Epithelial cell of prostate (primary cell): ENCODE data around the gene CACNA2D1.
"Not testable (repeated sequence)": the region's sequence is repeated elsewhere in the genome, so short reads cannot be mapped to it uniquely, and the experiment has no call there.

Experiments used
- DNase-seq: peaks from one replicate; pipeline ENCODE4 v3.0.0-alpha.2; 2011; ENCODE audit warnings: low read depth, low spot score
- H3K27ac ChIP-seq: fragments of 450-650 bp; 2 replicates; pipeline ENCODE4 v1.5.1; 2017; ENCODE audit warnings: mild to moderate bottlenecking

The CACNA2D1 gene

DNA sequence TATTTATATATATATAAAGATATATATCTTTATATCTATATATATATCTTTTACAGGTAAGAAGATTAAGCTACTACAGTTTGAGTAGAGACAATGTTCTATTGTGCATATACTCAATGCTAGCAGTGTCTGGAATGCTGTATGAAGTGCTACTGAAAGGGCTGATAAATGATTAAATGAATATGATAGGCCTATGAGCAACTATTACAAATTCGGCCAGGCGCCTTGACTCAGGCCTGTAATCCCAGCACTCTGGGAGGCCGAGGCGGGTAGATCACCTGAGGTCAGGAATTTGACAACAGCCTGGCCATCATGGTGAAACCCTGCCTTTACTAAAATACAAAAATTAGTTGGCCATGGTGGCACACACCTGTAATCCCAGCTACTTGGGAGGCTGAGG, 297.1 kb downstream of the CACNA2D1 start:
- DNase-seq = no peak
- no peak overlapping the region for H3K27ac ChIP-seq

DNA sequence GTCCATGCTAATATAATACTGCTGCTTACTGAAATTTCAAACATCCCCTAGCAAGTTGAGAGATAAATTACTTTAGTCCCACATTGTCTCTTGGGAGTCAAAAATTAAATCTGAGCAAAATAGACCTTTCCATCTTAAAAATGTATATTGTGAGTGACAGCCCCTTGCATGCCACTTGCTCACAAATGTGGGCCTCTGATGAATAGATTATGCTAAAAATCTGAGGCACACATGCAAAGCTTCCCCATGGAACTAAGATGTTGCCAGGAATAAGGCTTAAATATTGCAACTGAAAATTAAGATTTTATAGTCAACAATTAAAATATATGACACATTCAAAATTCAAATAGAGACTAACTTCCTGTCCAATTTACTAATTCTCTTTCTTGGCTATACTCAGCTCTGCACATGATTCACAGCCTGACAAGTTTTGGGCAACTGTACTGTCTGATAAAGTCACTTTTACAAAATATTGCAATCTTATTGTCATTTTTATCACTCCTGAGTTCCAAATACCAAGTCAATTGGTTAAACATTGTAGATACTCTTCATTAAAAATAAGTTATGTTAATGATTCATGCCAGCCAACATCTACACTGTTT, 301.2 kb downstream of the CACNA2D1 start:
- H3K27ac ChIP-seq = no peak overlapping the region
- DNase-seq = no peak

DNA sequence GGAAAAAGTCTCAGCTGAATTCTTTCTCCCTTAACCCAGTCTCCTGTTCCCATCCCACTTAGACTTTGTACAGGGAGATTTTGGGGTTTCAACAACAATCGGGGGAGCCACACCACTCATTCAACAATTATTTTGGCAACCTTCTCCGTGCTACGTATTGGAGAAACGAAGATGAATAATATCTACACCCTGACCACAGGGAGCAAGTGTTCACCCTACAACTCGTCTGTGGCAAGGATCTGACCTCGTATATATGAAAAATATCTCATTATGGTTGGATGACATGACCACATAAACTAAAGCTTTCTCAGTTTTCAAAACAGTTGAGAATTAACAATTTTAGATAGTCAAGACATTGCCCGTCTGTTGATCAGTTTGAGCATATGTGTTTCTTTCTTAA, 302.1 kb downstream of the CACNA2D1 start:
- H3K27ac ChIP-seq = no peak overlapping the region
- DNase-seq = no peak

DNA sequence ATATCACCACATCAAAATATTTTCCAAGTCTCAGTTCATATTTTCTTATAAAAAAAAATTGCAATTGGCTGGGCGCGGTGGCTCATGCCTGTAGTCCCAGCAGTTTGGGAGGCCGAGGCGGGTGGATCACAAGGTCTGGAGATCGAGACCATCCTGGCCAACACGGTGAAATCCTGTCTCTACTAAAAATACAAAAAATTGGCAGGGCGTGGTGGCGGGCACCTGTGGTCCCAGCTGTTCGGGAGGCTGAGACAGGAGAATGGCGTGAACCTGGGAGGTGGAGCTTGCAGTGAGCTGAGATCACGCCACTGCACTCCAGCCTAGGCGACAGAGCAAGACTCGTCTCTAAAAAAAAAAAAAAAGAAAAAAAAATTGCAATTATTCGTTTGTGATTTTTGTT, 303.0 kb downstream of the CACNA2D1 start:
- not testable (repeated sequence) for DNase-seq, H3K27ac ChIP-seq

DNA sequence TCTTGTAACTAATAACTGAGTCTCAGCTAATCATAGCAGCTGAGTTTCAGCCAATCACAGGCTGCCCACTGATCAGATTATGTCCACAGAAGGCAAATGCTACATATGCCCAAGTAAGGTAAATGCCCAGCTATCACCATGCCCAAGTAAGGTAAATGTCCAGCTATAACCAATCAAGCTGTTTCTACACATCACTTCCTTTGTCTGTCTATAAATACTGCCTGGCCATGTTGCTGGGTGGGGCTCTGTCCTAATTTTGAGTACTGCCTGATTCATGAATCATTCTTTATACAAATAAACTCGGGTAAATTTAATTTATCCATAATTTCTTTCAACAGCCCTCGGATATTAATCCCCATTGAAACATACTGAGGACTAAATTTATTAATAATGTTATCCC, 312.4 kb downstream of the CACNA2D1 start:
- no peak for DNase-seq
- no peak overlapping the region for H3K27ac ChIP-seq

DNA sequence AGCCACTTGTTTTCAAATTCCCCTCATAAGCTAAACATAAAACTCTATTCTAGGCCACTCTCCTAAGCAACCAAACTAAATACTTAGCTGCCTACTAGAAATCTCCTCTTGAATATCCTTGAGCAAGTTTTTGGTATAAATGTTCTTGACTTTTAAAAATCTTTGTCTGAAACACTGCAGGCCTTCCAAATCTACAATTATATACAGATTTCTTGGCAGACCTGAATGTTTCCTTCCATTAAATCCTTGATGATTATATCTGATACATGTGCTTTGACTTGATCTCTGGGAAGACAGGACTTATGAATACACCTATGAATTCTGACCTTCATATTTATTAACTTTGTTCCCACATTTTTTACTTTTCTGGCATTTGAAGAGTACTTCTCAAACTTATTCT, 314.5 kb downstream of the CACNA2D1 start:
- no peak for DNase-seq

DNA sequence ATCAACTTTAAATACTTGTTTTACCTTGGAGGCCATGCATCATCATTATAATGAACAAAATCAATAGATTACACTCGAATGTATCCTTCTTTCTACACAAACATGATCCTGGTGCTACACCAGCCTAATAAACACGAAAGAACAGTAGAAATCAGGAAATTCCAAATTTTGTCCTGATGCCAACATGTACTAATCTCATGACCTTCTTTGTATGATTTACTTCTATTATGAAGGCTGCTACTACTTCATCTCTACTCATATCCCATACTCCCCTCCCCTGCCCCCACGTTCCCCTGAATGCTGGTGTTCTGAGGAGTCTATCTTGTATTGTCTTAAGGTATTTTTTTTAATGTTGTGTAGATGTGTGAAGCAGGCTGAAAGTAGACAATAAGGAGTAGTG, 315.0 kb downstream of the CACNA2D1 start:
- H3K27ac ChIP-seq = no peak overlapping the region
- no peak for DNase-seq

More for the DNA sequence above, 314.5 kb downstream of the CACNA2D1 start:
- no peak overlapping the region for H3K27ac ChIP-seq

DNA sequence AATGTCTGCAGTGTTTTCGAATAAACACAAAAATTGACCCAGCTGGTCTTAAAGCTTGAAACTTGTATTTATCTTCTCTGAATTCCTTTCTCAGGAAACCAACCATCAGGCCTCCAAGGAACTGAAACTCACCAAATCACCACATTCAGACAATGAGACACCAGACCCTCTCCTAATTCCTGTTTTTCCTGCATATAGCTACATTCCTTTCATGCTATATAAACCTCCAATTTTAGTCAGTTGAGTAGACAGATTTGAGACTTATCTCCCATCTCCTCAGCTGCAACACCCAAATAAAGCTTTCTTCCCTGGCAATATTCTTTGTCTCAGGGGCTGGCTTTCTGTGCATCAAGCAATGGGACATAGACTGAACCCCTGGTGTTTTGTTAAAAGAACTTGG, 317.0 kb downstream of the CACNA2D1 start:
- no peak overlapping the region for H3K27ac ChIP-seq
- DNase-seq = no peak

DNA sequence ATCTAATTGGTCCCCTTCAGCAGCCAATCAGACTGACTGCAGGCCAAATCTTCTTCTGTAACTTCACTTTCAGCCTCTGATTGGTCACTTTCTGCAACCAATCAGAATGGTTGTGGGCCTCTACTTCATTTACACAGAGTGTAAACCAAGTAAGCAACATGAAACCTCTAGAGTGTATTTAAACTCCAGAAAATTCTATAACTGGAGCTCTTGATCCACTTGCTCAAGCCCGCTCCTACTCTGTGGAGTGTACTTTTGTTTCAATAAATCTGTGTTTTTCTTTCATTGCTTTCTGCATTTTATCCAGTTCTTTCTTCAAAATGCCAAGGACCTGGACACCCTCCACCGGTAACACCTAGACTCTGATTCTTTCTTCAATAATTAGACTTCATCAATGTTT, 319.1 kb downstream of the CACNA2D1 start:
- no peak overlapping the region for H3K27ac ChIP-seq
- no peak for DNase-seq

DNA sequence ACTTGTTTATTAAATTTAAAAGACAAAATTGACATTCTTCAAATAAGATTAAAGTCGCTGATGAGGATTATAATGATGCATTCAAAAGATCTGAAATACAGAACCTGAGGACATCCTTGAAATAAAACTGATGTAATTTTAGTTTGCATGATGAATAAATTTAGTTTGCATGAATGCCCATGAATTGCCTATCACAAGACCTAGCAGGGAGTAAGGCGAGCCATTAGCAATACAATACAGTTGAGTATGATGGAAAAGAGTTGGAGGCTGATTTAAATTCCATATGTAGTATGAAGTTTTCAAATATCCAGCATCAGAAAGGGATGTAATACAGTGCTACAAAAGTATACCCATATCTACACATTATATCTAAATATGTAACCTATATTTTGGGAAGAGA, 321.3 kb downstream of the CACNA2D1 start:
- no peak for DNase-seq
- no peak overlapping the region for H3K27ac ChIP-seq

DNA sequence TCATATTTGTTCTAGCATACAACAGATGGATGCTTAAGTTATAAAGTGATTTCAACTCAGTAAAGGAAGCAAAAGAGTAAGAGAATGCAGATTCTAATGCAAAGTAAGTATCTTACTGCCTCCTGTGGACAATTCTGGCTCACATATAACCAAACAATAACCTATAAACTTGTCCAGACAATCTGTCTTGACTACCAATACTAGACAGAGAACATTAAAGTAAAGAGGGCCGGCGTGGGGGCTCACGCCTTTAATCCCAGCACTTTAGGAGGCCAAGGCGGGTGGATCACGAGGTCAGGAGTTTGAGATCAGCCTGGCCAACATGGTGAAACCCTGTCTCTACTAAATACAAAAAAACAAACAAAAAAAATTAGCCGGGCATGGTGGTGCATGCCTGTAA, 329.3 kb downstream of the CACNA2D1 start:
- no peak overlapping the region for H3K27ac ChIP-seq
- no peak for DNase-seq

DNA sequence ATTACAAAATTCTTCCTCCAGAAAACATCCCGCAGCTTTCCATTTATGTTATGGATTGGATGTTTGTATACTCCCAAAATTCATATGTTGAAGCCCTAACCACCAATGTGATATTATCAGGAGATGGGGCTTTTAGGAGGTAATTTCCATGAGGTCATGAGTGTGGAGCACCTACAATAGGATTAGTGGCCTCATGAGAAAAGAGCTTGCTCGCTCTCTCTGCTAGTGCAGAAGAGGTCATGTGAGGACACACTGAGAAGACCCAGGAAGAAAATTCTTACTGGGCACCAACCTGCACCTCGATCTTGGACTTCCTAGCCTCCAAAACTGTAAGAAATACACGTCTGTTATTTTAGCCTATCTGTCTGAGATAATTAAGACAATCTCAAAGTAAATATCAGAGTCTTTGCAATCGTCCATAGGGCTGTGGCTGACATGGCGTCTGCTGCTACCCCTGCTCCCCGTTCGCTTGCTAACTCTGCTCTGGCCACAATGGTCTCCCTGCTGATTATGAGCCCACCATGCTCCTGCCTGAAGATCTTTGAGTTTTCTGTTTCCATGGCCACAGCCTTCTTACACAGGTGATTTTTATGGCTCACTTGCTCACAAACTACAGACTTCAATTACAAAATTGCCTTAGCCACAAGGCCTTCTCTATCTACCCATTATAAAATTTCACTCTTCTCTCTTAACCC, 333.3 kb downstream of the CACNA2D1 start:
- no peak for DNase-seq
- no peak overlapping the region for H3K27ac ChIP-seq

DNA sequence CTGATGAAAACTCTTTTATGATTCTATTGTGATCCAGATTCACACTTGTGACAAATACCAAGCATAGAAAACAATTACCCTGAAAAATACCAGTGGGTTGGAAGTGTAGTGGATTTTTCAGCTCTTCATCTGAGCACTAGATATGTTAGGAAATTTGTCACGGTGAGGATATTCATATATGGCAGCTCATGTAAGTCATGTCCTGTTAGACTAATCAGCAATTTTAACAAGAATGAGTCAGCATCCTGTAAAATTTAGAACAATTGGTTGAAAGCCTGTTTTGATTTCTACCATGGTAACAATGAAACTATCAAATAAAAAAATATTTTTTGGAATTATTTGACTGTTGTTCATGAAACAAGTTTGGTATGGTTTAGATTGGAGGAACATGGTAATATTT, 334.3 kb downstream of the CACNA2D1 start:
- DNase-seq = no peak
- H3K27ac ChIP-seq = no peak overlapping the region

DNA sequence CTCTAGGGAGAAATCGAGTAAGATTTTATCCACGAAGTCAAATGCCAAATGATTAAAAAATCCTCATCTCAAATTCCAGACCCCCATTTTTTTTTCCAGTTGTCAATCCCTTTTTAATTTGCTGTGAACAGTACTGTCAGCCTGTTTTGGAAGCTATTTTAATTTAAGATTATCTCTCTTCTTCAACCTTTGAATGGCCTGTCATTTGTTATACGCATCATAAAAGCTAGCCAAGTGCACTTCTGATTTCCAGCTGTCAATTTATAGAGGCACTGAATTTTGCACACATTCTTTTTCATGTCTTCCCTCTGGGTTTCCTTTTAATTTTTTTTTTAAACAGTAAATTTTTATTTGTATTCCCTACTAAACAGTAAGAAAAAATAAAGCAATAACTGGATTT, 337.4 kb downstream of the CACNA2D1 start:
- no peak for DNase-seq

DNA sequence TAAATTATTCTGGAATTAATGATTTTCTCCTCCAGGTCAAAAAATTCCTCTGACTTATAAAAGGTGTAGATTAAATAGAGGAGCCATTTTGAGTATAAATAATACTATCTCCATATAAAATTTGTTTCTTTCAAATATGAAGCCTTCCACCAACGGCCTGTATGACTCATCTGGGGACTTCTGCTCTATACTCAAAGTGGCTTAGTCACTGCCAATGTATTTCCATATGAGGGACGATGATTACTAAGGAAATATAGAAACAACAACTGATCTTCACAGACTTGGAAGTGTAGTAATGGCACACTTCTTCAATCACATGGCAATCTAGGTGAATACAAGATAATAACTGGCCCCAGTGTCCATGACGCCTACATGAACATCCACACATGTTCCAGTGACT, 338.1 kb downstream of the CACNA2D1 start:
- DNase-seq = peak; percentile 14
- no peak overlapping the region for H3K27ac ChIP-seq

More for the DNA sequence above, 337.4 kb downstream of the CACNA2D1 start:
- no peak overlapping the region for H3K27ac ChIP-seq

DNA sequence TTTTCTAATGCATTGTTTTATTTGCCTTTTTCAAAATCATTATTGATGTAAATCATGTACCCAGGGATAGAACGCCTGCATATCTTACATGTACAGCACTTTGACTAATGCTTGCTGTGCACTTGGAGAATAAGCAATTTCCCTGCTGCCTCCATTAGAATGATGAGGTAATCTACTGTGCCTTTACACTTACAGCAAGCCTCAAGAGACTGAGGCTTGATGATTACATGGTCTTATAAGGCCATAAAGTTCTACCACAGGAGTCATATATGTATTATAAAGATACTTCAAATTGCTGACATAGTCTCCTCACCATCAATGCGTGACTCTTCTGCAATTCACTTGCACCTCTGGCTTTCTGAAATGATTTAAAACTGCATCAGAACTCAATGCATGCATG, 345.2 kb downstream of the CACNA2D1 start:
- no peak for DNase-seq
- H3K27ac ChIP-seq = no peak overlapping the region

DNA sequence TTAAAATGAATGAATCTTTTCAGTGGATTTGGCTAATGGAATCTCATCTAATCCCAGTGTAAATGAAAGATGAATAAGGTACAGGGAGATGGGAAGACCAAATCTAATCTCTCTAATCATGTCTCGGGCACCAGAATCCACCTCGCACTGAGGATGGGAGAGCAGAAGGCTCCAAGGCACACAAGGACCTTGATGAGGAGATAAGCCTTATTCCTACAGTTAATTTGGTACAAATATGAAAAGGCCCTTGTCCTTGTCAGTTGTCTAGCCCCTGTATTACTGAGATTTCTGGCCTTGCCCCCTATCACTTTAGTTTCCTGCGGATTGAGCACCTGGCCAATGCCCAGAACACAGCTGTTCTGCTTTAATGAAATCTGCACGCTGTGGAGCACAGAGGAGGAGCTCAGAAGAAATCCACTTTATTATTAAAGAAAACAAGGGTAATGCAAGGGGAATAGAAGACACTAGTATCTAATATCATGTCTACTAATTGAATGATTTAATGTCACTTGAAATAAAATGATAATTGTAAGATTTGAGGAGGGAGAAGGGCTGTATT, 352.4 kb downstream of the CACNA2D1 start:
- DNase-seq = no peak
- no peak overlapping the region for H3K27ac ChIP-seq

DNA sequence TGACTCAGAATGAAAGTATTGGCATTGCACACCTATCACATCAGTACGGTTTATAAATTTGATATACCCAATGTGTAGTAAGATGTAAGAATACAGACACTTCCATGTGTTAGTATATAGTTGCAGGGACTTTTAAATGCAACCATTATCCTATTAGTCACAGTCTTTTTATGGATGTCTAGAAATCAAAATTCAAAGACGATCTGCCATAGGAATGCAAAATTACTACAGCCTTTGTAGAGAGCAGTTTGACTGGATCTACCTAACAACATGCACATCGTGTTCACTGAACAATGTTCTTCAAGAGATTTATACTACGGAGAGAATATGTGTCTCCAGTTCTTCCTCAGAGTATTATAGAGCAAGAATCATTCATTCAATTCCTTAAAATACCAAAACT, 356.5 kb downstream of the CACNA2D1 start:
- no peak for DNase-seq
- H3K27ac ChIP-seq = no peak overlapping the region

DNA sequence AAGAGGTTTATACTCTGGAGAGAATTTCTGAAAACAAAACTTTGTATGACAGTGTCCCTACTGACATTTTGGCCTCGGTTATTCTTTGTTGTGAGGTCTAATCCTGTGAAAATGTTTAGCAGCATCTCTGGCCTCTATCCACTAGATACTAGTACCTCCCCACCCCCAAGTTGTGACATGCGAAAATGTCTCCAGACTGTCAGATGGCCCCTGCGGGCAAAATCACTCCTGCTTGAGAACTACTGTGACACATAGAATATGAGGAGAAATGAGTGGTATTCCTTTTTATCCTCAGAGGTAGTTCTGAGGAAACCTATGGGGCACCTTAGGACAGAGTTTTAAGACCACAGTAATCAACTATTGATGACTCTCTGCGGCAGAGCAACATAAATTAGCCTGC, 358.5 kb downstream of the CACNA2D1 start:
- no peak for DNase-seq
- H3K27ac ChIP-seq = no peak overlapping the region

DNA sequence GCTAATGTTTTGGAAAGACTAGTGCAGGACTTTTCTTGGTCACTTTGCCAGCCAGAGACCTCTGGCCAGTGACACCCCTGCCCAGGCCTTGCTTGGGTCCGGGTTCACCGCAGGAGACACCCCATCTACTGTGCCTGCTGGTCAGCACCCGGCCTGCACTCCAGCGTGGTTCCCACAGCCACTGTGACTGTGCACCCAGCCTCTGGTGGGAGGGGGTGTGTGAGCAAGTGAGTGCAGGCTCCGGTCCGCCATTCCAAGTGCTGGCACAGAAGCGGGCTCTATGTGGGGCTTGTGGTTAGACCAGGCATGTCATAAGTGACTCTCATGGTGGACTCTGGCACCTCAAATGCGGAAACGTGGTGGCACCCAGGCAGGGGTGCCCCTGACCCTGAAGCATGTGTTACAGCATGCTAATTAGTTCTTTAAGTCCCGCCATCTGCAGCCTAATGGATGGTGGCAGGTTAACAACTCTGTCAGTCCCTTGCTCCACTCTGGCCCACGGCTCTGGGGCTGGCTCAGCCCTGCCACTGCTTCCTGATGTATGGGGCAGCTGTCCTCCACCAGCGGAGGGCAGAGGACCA, 361.8 kb downstream of the CACNA2D1 start:
- no peak for DNase-seq
- no peak overlapping the region for H3K27ac ChIP-seq

DNA sequence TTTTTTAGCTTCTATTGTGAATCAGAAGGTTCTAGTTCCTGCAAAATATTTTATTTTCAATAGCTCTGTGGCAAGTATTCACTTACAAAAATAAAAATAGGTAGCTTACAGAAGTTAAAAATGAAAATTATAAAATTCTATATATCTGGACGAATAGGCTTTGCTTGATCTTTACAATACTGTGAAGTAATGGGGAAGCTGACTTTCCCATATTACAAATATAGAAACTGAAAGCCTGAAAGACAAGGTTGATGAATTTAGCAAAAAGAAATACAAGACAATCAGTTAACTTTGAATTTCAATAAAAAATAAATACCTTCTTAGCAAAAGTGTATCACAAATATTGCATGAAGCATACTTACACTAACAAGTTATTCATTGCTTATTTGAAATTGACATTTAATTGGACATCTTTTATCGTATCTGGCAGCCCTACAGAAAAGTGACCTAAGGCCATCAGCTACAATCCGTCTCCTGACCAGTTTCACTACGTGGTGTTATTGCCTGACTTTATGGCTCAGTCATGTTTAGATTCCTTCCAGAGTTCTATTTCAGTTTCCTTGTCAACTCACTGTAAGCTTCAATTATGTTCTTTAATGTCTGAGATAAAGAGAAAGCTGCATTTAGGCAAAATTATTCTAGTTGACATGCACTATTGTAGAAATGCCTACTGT, 363.2 kb downstream of the CACNA2D1 start:
- DNase-seq = no peak
- H3K27ac ChIP-seq = no peak overlapping the region
